ENCODE results near the gene SETD3. TPM values are rescaled to one million over a fixed set of nuclear protein-coding genes. Genes with fewer than 3 reads are reported as not detected.

SETD3 gene
- total RNA-seq, 6 experiments from 2014 or later: 42.1 to 53.9 (median 47.0) TPM

DNA sequence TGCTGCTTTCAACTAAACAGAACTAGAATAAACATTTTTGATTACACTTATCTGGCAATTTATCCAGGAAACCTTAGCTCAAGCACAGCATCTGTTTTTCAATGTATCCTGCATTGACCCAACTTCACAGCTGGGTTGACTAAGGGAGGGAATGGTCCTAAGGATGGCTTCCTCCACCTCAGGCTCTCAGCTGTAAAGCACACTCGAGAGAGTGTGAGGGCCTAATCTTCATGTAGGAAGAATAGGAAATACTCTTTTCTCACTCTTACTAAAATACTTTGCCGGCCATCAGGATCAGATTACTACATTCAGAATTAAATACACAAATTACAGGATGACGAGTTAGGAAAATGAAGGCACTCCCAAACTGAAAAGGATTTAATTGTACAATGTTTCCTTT, 7.2 kb downstream of the SETD3 start:
- TF ChIP-seq CTCF (IDR thresholded peaks at IDR 0.05): no peak
- Mint-ChIP-seq H3K4me3 (no peak overlapping the region), H3K9me3 (no peaks in the 10 kb centered on the region), H3K4me1 (ENCODE audit: low read depth) (peaks cover 57% of the 10 kb centered on the region), H3K27me3 (ENCODE audit: insufficient read depth) (no peaks in the 10 kb centered on the region; the same call in none of the 2 replicates), H3K27ac (no peak overlapping the region), H3K36me3 (ENCODE audit: low read depth) (no peaks in the 10 kb centered on the region)
- no peak for DNase-seq

- Mint-ChIP-seq H3K36me3 (ENCODE audit: low read depth) (no peaks in the 10 kb centered on the region), H3K4me1 (ENCODE audit: low read depth) (peaks cover 52% of the 10 kb centered on the region), H3K4me3 (no peak overlapping the region), H3K9me3 (no peaks in the 10 kb centered on the region), H3K27me3 (ENCODE audit: insufficient read depth) (no peaks in the 10 kb centered on the region; the same call in none of the 2 replicates), H3K27ac (no peak overlapping the region)
- DNase-seq: no peak
- TF ChIP-seq CTCF (IDR thresholded peaks at IDR 0.05): no peak
Observed at GRCh38 chr14:99472937-99473336, 7.7 kb downstream of the SETD3 start.

DNA sequence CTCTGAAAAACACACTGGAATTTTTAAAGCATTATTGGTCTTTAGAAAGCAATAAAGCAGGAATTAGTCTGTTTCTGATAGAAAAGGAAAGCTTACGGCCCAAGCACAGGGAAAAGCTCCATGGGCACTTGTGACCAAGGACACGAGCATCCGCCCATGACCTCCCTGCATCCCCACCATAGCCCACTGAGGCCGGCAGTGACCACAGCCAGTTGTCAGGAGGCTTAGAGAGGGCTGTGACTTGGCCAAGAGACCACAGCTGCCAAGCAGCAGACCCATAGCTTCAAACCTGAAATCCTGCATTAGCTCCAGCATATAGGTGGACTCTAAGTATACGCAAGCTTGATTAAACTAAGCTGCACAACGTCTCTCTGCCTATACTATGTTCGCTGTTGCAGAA, 8.9 kb downstream of the SETD3 start:
- no peaks in the 10 kb centered on the region for H3K9me3 Mint-ChIP-seq
- peaks cover 48% of the 10 kb centered on the region for H3K4me1 Mint-ChIP-seq (ENCODE audit: low read depth)
- H3K27ac Mint-ChIP-seq: no peak overlapping the region
- TF ChIP-seq CTCF (IDR thresholded peaks at IDR 0.05): no peak
- no peaks in the 10 kb centered on the region for H3K36me3 Mint-ChIP-seq (ENCODE audit: low read depth)
- no peak for DNase-seq
- no peaks in the 10 kb centered on the region; the same call in none of the 2 replicates for H3K27me3 Mint-ChIP-seq (ENCODE audit: insufficient read depth)
- no peak overlapping the region for H3K4me3 Mint-ChIP-seq

GRCh38 chr14:99468836-99469592, 11.6 kb downstream of the SETD3 start:
- DNase-seq: no peak
- peaks cover 35% of the 10 kb centered on the region for H3K4me1 Mint-ChIP-seq (ENCODE audit: low read depth)
- H3K27me3 Mint-ChIP-seq (ENCODE audit: insufficient read depth): no peaks in the 10 kb centered on the region; the same call in none of the 2 replicates
- no peaks in the 10 kb centered on the region for H3K36me3 Mint-ChIP-seq (ENCODE audit: low read depth)
- H3K9me3 Mint-ChIP-seq: no peaks in the 10 kb centered on the region
- no peak for TF ChIP-seq CTCF (IDR thresholded peaks at IDR 0.05)
- no peak overlapping the region for H3K4me3 Mint-ChIP-seq
- no peak overlapping the region for H3K27ac Mint-ChIP-seq

DNA sequence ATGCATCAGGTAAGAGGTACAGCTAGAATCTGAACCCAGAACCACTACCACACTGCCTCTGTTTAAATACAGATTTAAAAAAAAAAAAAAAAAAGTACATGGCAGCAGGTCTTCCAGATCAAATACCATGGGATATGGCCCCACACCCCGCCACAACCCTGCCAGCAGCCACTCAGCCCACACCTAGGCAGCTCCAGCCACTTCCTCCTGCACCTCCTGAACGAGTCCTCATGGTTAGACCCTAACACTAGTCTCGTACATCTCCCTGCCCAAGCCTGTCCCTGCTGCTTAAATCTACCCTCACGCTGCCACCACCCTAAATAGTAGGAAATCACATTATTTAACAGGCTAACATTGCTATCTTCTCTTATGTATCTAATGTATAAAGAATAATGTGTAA, 12.6 kb downstream of the SETD3 start:
- no peak overlapping the region for H3K4me3 Mint-ChIP-seq
- no peaks in the 10 kb centered on the region for H3K36me3 Mint-ChIP-seq (ENCODE audit: low read depth)
- H3K27ac Mint-ChIP-seq: no peak overlapping the region
- no peaks in the 10 kb centered on the region; the same call in none of the 2 replicates for H3K27me3 Mint-ChIP-seq (ENCODE audit: insufficient read depth)
- no peaks in the 10 kb centered on the region for H3K9me3 Mint-ChIP-seq
- no peak for DNase-seq
- TF ChIP-seq CTCF (IDR thresholded peaks at IDR 0.05): no peak
- H3K4me1 Mint-ChIP-seq (ENCODE audit: low read depth): peaks cover 27% of the 10 kb centered on the region

Measured in HFFc6 (cell line).